ENCODE results near the gene HRCT1.

Gene HRCT1

GRCh38 chr9:35929453-35929718 is 23.4 kb downstream of the HRCT1 start:
- no peak for TF ChIP-seq CTCF (IDR thresholded peaks at IDR 0.05)

- no peak for TF ChIP-seq CTCF (IDR thresholded peaks at IDR 0.05)
These were observed 24.5 kb downstream of the HRCT1 start for GRCh38 chr9:35930521-35930920.

- no peak for TF ChIP-seq CTCF (IDR thresholded peaks at IDR 0.05)
These were observed 25.0 kb downstream of the HRCT1 start for GRCh38 chr9:35930989-35931388.

GRCh38 chr9:35932735-35933134 is 26.7 kb downstream of the HRCT1 start:
- TF ChIP-seq CTCF (IDR thresholded peaks at IDR 0.05) = no peak

GRCh38 chr9:35933550-35934067 is 27.6 kb downstream of the HRCT1 start:
- TF ChIP-seq CTCF (IDR thresholded peaks at IDR 0.05) = no peak

- no peak for TF ChIP-seq CTCF (IDR thresholded peaks at IDR 0.05)
These were observed 29.3 kb downstream of the HRCT1 start for GRCh38 chr9:35935261-35935660.

GRCh38 chr9:35935755-35936509 is 29.9 kb downstream of the HRCT1 start:
- no peak for TF ChIP-seq CTCF (IDR thresholded peaks at IDR 0.05)

GRCh38 chr9:35937227-35937626 is 31.2 kb downstream of the HRCT1 start:
- no peak for TF ChIP-seq CTCF (IDR thresholded peaks at IDR 0.05)

Measured in LNCAP (cell line).